H7 (cell line): ENCODE measurements around the gene DIPK1A. TPM values are rescaled to one million over a fixed set of nuclear protein-coding genes. Genes with fewer than 3 reads are reported as not detected.
"Not testable (repeated sequence)": the region's sequence is repeated elsewhere in the genome, so short reads cannot be mapped to it uniquely, and the experiment has no call there.

Experiments
- DNase-seq: peaks from one replicate; pipeline ENCODE4 v3.0.0; 2012
- H3K27me3 ChIP-seq: 2 replicates; pipeline ENCODE4 v1.6.0; 2011; ENCODE audit warnings: mild to moderate bottlenecking, low read length; ENCODE audit not compliant: control insufficient read depth, insufficient read depth
- H3K36me3 ChIP-seq: replicated peaks from 2 replicates; pipeline ENCODE4 v1.5.1; 2011; ENCODE audit warnings: low read length; ENCODE audit not compliant: control insufficient read depth, insufficient read depth
- H3K4me3 ChIP-seq: 2 replicates; pipeline ENCODE4 v1.5.1; 2011; ENCODE audit warnings: low read depth, mild to moderate bottlenecking, control low read depth, low read length, moderate library complexity; ENCODE audit not compliant: insufficient read depth
- total RNA-seq: library from RNA; depleted of rRNA; stranded (reverse); fragments of >200 nt; shearing (Covaris generic); gene quantifications from 2 replicates; pipeline ENCODE4 v1.2.3, GENCODE V29; 2014

Gene DIPK1A
- total RNA-seq, 1 experiment from 2014 or later = 3.1 TPM

DNA sequence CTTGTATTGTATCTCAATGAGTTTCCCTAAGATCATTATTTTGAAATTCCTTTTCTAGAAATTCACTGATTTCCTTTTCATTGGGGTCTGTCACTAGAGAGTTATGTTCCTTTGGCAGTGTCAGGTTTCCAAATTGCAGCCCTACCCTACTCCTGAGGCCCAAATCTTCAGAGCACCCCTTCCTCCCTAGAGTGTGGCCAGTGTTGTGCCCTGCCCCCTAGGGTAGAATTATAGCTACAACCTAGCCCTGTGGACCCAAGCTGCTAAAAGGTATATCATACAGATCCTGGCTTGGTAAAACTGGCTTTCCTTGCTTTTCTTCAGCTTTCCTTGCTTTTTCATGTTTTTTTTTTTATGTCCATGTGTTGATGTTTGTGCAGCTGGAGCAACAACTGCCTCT, 60.7 kb downstream of the DIPK1A start:
- no peak for DNase-seq
- no peaks in the 10 kb centered on the region for H3K36me3 ChIP-seq
- no peak overlapping the region for H3K4me3 ChIP-seq
- no peaks in the 10 kb centered on the region for H3K27me3 ChIP-seq

GRCh38 chr1:92899780-92900179, 61.5 kb downstream of the DIPK1A start:
- Histone ChIP-seq H3K36me3 (no peaks in the 10 kb centered on the region), H3K27me3 (no peaks in the 10 kb centered on the region), H3K4me3 (no peak overlapping the region)
- DNase-seq = no peak

DNA sequence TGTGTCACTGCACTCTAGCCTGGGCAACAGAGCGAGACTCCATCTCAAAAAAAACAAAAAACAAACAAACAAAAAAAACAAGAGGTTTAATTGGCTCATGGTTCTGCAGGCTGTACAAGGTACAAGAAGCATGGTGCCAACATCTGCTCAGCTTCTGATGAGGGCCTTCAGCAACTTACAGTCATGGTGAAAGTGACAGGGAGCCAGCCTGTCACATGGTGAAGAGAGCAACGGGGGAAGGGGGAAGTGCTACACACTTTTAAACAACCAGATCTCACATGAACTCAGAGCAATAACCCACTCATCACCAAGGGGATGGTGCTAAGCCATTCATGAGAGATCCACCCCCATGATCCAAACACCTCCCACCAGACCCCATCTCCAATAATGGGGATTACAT, 63.2 kb downstream of the DIPK1A start:
- not testable (repeated sequence) for DNase-seq, H3K27me3 ChIP-seq, H3K4me3 ChIP-seq, H3K36me3 ChIP-seq

DNA sequence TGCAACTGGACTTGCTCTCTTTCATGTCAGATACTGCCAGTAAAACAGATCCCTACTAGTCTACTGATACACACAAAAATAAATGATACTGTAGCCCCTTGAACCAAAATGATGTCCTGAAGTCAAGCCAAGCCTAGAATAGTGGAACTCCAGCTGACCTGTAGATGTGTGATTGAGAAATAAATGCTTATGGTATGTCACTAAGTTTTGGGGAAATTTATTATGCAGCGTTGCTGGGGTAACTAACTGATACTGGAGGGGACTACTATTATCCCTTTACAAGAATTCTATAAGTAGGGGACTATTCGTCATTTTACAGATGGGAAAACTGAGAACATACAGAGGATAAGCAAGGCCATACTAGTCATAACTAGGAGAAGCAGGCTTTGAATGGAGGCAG, 73.8 kb downstream of the DIPK1A start:
- Histone ChIP-seq H3K4me3 (no peak overlapping the region), H3K36me3 (no peaks in the 10 kb centered on the region), H3K27me3 (no peaks in the 10 kb centered on the region)
- DNase-seq = no peak

- H3K27me3 ChIP-seq = no peaks in the 10 kb centered on the region
- H3K4me3 ChIP-seq = no peak overlapping the region
- no peaks in the 10 kb centered on the region for H3K36me3 ChIP-seq
- no peak for DNase-seq
Observed at GRCh38 chr1:92886886-92887419, 74.3 kb downstream of the DIPK1A start.

GRCh38 chr1:92884195-92884594, 77.1 kb downstream of the DIPK1A start:
- no peak overlapping the region for H3K4me3 ChIP-seq
- no peaks in the 10 kb centered on the region for H3K36me3 ChIP-seq
- H3K27me3 ChIP-seq = no peaks in the 10 kb centered on the region
- no peak for DNase-seq

- Histone ChIP-seq H3K27me3 (no peaks in the 10 kb centered on the region), H3K36me3 (no peaks in the 10 kb centered on the region), H3K4me3 (no peak overlapping the region)
- no peak for DNase-seq
Observed at GRCh38 chr1:92883297-92883696, 78.0 kb downstream of the DIPK1A start.

DNA sequence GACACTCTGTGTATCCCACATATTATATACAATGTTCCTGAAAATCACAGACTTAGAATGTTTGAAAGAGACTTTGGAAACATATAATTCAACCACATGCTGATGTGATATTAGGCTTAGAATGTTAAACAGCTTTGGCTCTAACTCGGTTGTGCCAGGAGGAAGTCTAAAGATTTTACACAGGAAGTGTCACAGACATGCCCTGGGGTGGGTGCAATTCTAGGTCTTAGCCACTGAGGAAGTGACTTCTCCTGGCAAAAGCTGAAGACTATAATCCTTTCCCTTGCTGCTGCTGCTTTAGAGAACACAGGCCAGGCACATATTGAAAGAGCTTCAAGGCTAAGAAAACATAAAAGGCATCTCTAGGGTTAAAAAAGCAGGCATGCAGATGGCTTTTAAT, 78.4 kb downstream of the DIPK1A start:
- H3K36me3 ChIP-seq = no peaks in the 10 kb centered on the region
- H3K4me3 ChIP-seq = no peak overlapping the region
- no peaks in the 10 kb centered on the region for H3K27me3 ChIP-seq
- no peak for DNase-seq

DNA sequence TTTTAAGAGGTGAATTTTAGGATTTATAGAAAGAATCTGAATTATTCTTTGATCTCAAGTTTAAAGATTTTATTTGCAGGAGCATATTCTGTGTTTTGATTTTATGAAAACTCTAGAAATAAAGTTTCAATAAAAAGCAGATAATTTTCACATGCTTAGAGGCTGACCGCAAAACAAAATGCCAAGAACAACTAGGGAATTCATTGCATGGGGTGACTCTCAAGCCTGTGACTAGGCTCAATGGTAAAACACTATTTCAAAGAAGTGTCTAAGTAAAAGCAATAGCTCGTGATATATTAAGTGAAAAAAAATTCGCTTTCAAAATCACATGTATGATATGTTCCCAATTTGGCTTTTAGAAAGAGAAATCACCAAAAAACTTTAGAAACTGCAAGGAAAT, 79.9 kb downstream of the DIPK1A start:
- DNase-seq = no peak

DNA sequence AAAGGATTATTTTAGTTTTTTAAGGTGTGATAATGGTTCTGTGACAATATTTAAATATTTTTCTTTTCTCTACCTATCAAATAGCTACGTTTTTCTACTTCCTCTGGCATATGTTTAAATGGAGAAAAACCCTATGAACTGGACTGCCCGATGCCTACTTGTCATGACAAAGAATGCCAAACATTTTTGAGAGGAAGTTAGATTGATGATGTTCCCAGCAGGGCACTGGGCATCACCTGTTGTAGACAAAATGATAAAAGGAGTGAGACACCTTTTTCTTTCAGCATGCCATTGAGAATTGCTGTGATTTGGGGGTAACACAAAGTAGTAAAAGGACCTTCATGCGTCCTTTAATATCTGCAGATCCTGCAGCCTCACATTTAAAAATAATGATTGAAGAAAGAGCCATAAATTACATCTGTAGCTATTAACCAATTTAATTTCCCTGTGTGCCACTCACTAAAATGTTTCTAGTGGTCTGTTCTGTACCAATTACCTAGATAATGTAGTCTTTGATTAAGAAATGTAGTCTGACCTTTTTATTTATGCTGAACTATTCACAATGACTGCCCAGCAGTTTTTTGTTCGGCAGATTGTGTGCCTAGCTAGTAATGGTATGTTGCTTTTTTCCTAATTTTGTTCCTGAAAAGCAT, 81.8 kb downstream of the DIPK1A start:
- no peaks in the 10 kb centered on the region for H3K36me3 ChIP-seq
- H3K4me3 ChIP-seq = no peak overlapping the region
- no peaks in the 10 kb centered on the region for H3K27me3 ChIP-seq
- DNase-seq = no peak

More for the DNA sequence above, 79.9 kb downstream of the DIPK1A start:
- no peaks in the 10 kb centered on the region for H3K27me3 ChIP-seq
- H3K36me3 ChIP-seq = no peaks in the 10 kb centered on the region
- no peak overlapping the region for H3K4me3 ChIP-seq

- Histone ChIP-seq H3K27me3 (no peaks in the 10 kb centered on the region), H3K36me3 (no peaks in the 10 kb centered on the region), H3K4me3 (no peak overlapping the region)
- no peak for DNase-seq
Observed at GRCh38 chr1:92877792-92878191, 83.5 kb downstream of the DIPK1A start.

DNA sequence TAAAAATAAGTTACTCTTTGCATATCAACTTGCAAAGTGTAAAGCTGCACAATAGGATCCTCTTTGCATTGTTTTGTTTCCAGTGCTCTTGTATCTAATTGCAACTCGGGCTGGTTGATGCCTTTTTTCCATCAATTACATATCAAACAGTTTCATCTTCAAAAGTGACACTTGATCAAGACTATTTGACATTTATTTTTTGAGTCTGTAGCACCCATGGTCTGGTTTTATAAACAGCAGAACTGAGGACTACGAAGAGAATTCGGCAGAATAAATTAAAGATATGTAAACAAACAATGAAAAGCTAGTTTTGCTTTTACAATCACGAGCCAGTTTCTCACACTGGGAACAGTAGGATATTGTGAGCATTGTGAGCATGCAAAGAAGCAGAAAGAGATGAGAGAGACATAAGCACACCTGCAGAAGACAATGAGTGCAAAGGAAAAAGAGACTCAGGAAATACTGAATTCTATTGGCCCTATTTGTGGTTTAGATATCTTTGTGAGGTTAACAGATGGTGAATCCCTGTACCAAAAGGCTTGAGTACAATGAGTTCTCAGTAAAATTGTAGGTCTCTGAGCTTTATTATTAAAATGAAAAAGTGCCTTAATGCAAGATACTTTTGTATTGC, 84.1 kb downstream of the DIPK1A start:
- Histone ChIP-seq H3K27me3 (no peaks in the 10 kb centered on the region), H3K4me3 (no peak overlapping the region), H3K36me3 (no peaks in the 10 kb centered on the region)
- no peak for DNase-seq

- Histone ChIP-seq H3K36me3 (no peaks in the 10 kb centered on the region), H3K27me3 (no peaks in the 10 kb centered on the region)
- no peak for DNase-seq
Observed at GRCh38 chr1:92876351-92876750, 84.9 kb downstream of the DIPK1A start.

GRCh38 chr1:92874987-92875386, 86.3 kb downstream of the DIPK1A start:
- no peak for DNase-seq
- no peak overlapping the region for H3K4me3 ChIP-seq
- H3K27me3 ChIP-seq = no peaks in the 10 kb centered on the region
- H3K36me3 ChIP-seq = no peaks in the 10 kb centered on the region

More at GRCh38 chr1:92876351-92876750, 84.9 kb downstream of the DIPK1A start:
- no peak overlapping the region for H3K4me3 ChIP-seq

GRCh38 chr1:92872719-92873118, 88.5 kb downstream of the DIPK1A start:
- H3K36me3 ChIP-seq = no peaks in the 10 kb centered on the region
- H3K4me3 ChIP-seq = no peak overlapping the region
- H3K27me3 ChIP-seq = no peaks in the 10 kb centered on the region
- no peak for DNase-seq
